NCI-H2196 (cell line): ENCODE results near the gene MAST4.

ENCODE experiments used
- DNase-seq: peaks from one replicate; lab custom pipeline; 2025; ENCODE audit not compliant: unreplicated experiment; lab: John Stamatoyannopoulos, UW

The MAST4 gene

GRCh38 chr5:66867618-66868322, 271.6 kb downstream of the MAST4 start:
- DNase-seq, result no peak

- no peak for DNase-seq
These were observed 273.2 kb downstream of the MAST4 start for GRCh38 chr5:66869347-66869746.

GRCh38 chr5:66870708-66871107, 274.5 kb downstream of the MAST4 start:
- DNase-seq, result no peak

GRCh38 chr5:66871651-66872050, 275.5 kb downstream of the MAST4 start:
- DNase-seq, result no peak

- DNase-seq, result no peak
These were observed 276.6 kb downstream of the MAST4 start for GRCh38 chr5:66872736-66873331.

- DNase-seq, result no peak
These were observed 277.8 kb downstream of the MAST4 start for GRCh38 chr5:66874004-66874403.

- no peak for DNase-seq
These were observed 279.1 kb downstream of the MAST4 start for GRCh38 chr5:66875315-66875714.

- DNase-seq, result no peak
These were observed 280.1 kb downstream of the MAST4 start for GRCh38 chr5:66876266-66876807.

- no peak for DNase-seq
These were observed 281.6 kb downstream of the MAST4 start for GRCh38 chr5:66877843-66878242.

GRCh38 chr5:66880401-66880800, 284.2 kb downstream of the MAST4 start:
- DNase-seq, result no peak

- no peak for DNase-seq
These were observed 285.4 kb downstream of the MAST4 start for GRCh38 chr5:66881480-66882161.

GRCh38 chr5:66882606-66883227, 286.5 kb downstream of the MAST4 start:
- no peak for DNase-seq

GRCh38 chr5:66884564-66885243, 288.5 kb downstream of the MAST4 start:
- no peak for DNase-seq

- no peak for DNase-seq
These were observed 290.7 kb downstream of the MAST4 start for GRCh38 chr5:66886941-66887340.

- DNase-seq, result no peak
These were observed 292.4 kb downstream of the MAST4 start for GRCh38 chr5:66888613-66889012.

- no peak for DNase-seq
These were observed 292.9 kb downstream of the MAST4 start for GRCh38 chr5:66889056-66889455.

- no peak for DNase-seq
These were observed 293.3 kb downstream of the MAST4 start for GRCh38 chr5:66889524-66889923.

GRCh38 chr5:66891184-66891925, 295.2 kb downstream of the MAST4 start:
- DNase-seq, result no peak

- DNase-seq, result no peak
These were observed 296.5 kb downstream of the MAST4 start for GRCh38 chr5:66892716-66893115.

- no peak for DNase-seq
These were observed 298.5 kb downstream of the MAST4 start for GRCh38 chr5:66894480-66895240.
